Adrenal gland (tissue), 12 donors: ENCODE measurements around the gene TIGIT. TPM values are rescaled to one million over a fixed set of nuclear protein-coding genes. Genes with fewer than 3 reads are reported as not detected.

ENCODE experiments used
- DNase-seq, 7 donors: peaks; one replicate each; pipeline ENCODE4 v3.0.0-alpha.2; 2019 to 2020
- H3K27ac ChIP-seq, 5 donors: fragments of 200-600 bp; sonication (generic) in 4 of 5; 1 replicate in 3 of 5; 2 replicates in 2 of 5; pipeline versions ENCODE4 v1.5.1 to v1.8.0; 2016 to 2020; ENCODE audit warnings: mild to moderate bottlenecking in 1 of 5
- H3K27me3 ChIP-seq: fragments of 200-600 bp; 2 replicates; pipeline ENCODE4 v1.8.0; 2021
- H3K36me3 ChIP-seq, 2 donors: fragments of 200-600 bp; replicated peaks in 1 of 2; 1 replicate in 1 of 2; 2 replicates in 1 of 2; pipeline versions ENCODE4 v1.5.1 to v1.8.0; 2018 to 2022
- H3K4me1 ChIP-seq, 2 donors: fragments of 200-600 bp; replicated peaks in 1 of 2; 1 replicate in 1 of 2; 2 replicates in 1 of 2; pipeline versions ENCODE4 v1.5.1 to v1.8.0; 2018 to 2021
- H3K4me3 ChIP-seq, 4 donors: fragments of 200-600 bp; sonication (generic) in 3 of 4; one replicate each; pipeline ENCODE4 v1.5.1; 2016 to 2018
- H3K9me3 ChIP-seq, 3 donors: fragments of 200-600 bp; sonication (generic) in 1 of 3; replicated peaks in 1 of 3; 1 replicate in 2 of 3; 2 replicates in 1 of 3; pipeline versions ENCODE4 v1.5.1 to v1.8.0; 2016 to 2021
- POLR2A ChIP-seq, 2 donors: fragments of 450-650 bp; IDR thresholded peaks; one replicate each; pipeline ENCODE4 v1.6.1; 2017; ENCODE audit warnings: antibody characterized with exemption in 2 of 2, mild to moderate bottlenecking in 2 of 2, moderate library complexity in 1 of 2
- WGBS, 4 donors: extraction: QIAGEN DNeasy Blood & Tissue Kit in 2 of 4; methylation state at CpG; one replicate each; pipeline versions ENCODE4 v1.1.5 to v1.1.7; 2013 to 2017; 5-methylcytosine and 5-hydroxymethylcytosine counted together
- intact Hi-C, 2 donors: fragments of 100-400 bp; cut with DNase I; formaldehyde crosslinking; loops; one replicate each; pipeline versions ENCODE4 v1.14.1 to v1.15.0; 2022 to 2023
- polyA plus RNA-seq, 3 donors: library from polyadenylated mRNA; stranded (reverse); fragments of 200-250 nt in 2 of 3; fragments of 350-450 nt in 1 of 3; fragmentation: Illumina TruSeq in 1 of 3; extraction: RNeasy Lipid Tissue Mini Kit (QIAGEN cat#74804) in 1 of 3; gene quantifications; one replicate each; pipeline ENCODE4 v1.2.3, GENCODE V29; 2013 to 2014
- total RNA-seq, 9 donors: library from RNA; depleted of rRNA in 4 of 9; stranded (reverse); fragments of >200 nt in 4 of 9; fragments of 120-200 nt in 1 of 9; fragmentation: NEBNext Ultra II Directional in 1 of 9; extraction: Animal tissue kit (Norgen Biotek cat#: 25700) in 1 of 9; gene quantifications; one replicate each; pipeline versions ENCODE4 v1.1.0 to v1.2.4, GENCODE V29; 2013 to 2023
- TF ChIP-seq, protein P1 (sequence below), 6 experiments: fragments of 450-650 bp in 4 of 6; fragments of 200-600 bp in 2 of 6; sonication (generic) in 1 of 6; IDR thresholded peaks; 1 replicate in 5 of 6; 2 replicates in 1 of 6; pipeline versions ENCODE4 v1.5.1 to v1.8.0; 2016 to 2021; ENCODE audit warnings: antibody characterized with exemption in 6 of 6, mild to moderate bottlenecking in 2 of 6, moderate library complexity in 1 of 6
- donor health status: healthy with polysubstance abuse.
- donor health status: Bipolar disorder and iron deficiency.
- donor health status: DM: yes; HTN: yes; CAD: no.
- donor health status: DM: no; HTN: no; CAD: no.
- donor health status: DM: no; HTN: no; CAD: no.
- donor health status: DM: yes; HTN: yes; CAD: no.

The TIGIT gene
- total and polyA plus RNA-seq, 12 donors, result 0.05 to 0.61 (median 0.24) TPM; not detected in 3

GRCh38 chr3:114310695-114311094 is 16.9 kb downstream of the TIGIT start:
- H3K4me3 ChIP-seq, result no peak overlapping the region
- DNase-seq, result no peak
- no peaks in the 10 kb centered on the region for H3K27me3 ChIP-seq
- H3K4me1 ChIP-seq, result no peaks in the 10 kb centered on the region
- no peaks in the 10 kb centered on the region for H3K9me3 ChIP-seq
- WGBS, 4 donors, result 73 to 78% (median 74%) methylated on average over 2 of the region's 2 CpGs
- intact Hi-C loops, result no loop called here
- H3K36me3 ChIP-seq, result no peaks in the 10 kb centered on the region
- no peak overlapping the region for H3K27ac ChIP-seq
- TF ChIP-seq, protein P1, sequence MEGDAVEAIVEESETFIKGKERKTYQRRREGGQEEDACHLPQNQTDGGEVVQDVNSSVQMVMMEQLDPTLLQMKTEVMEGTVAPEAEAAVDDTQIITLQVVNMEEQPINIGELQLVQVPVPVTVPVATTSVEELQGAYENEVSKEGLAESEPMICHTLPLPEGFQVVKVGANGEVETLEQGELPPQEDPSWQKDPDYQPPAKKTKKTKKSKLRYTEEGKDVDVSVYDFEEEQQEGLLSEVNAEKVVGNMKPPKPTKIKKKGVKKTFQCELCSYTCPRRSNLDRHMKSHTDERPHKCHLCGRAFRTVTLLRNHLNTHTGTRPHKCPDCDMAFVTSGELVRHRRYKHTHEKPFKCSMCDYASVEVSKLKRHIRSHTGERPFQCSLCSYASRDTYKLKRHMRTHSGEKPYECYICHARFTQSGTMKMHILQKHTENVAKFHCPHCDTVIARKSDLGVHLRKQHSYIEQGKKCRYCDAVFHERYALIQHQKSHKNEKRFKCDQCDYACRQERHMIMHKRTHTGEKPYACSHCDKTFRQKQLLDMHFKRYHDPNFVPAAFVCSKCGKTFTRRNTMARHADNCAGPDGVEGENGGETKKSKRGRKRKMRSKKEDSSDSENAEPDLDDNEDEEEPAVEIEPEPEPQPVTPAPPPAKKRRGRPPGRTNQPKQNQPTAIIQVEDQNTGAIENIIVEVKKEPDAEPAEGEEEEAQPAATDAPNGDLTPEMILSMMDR (IDR thresholded peaks at IDR 0.05), result no peak
- TF ChIP-seq POLR2A (IDR thresholded peaks at IDR 0.05), result no peak

GRCh38 chr3:114313426-114313825 is 19.6 kb downstream of the TIGIT start:
- Histone ChIP-seq H3K27me3 (no peaks in the 10 kb centered on the region), H3K36me3 (no peaks in the 10 kb centered on the region), H3K9me3 (no peaks in the 10 kb centered on the region), H3K4me1 (no peaks in the 10 kb centered on the region), H3K4me3 (no peak overlapping the region), H3K27ac (no peak overlapping the region)
- WGBS, 4 donors, result 91 to 100% (median 95%) methylated on average over 2 of the region's 2 CpGs
- DNase-seq, result no peak
- TF ChIP-seq, protein P1 (IDR thresholded peaks at IDR 0.05), result no peak
- TF ChIP-seq POLR2A (IDR thresholded peaks at IDR 0.05), result no peak
- intact Hi-C loops, result no loop called here

DNA sequence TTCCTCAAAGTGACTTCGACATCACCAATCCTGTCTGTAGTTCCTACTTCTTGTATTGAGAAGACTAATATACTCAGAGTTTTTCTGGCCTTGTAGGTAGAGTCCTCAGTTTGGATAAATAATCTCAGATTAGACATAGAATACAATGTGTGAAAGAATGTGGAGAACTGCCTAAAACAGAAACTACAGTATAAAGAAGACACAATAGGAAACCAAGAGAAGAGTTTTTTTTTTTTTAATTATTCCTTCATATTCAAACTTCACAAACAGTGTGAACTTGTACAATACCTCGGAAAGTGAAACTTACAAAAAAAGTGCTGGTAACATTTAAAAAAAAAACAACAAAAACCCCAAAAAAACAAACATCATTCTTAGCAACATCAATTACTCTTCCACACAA is 20.5 kb downstream of the TIGIT start:
- no peak for DNase-seq
- H3K9me3 ChIP-seq, result no peaks in the 10 kb centered on the region
- H3K4me3 ChIP-seq, result no peak overlapping the region
- no peaks in the 10 kb centered on the region for H3K36me3 ChIP-seq
- 85 to 96% (median 95%) methylated on average over 2 of the region's 2 CpGs for WGBS, 4 donors
- TF ChIP-seq, protein P1 (IDR thresholded peaks at IDR 0.05), result no peak
- no peak for TF ChIP-seq POLR2A (IDR thresholded peaks at IDR 0.05)
- no peaks in the 10 kb centered on the region for H3K4me1 ChIP-seq
- intact Hi-C loops, result no loop called here
- no peaks in the 10 kb centered on the region for H3K27me3 ChIP-seq
- no peak overlapping the region for H3K27ac ChIP-seq

- no peak for DNase-seq
These were observed 24.5 kb downstream of the TIGIT start for GRCh38 chr3:114318295-114318694.

More at GRCh38 chr3:114318295-114318694, 24.5 kb downstream of the TIGIT start:
- H3K9me3 ChIP-seq, result no peaks in the 10 kb centered on the region
- no peak for TF ChIP-seq POLR2A (IDR thresholded peaks at IDR 0.05)
- TF ChIP-seq, protein P1 (IDR thresholded peaks at IDR 0.05), result no peak
- H3K4me1 ChIP-seq, result no peaks in the 10 kb centered on the region
- intact Hi-C loops, result no loop called here
- 82 to 91% (median 90%) methylated on average over 5 of the region's 5 CpGs for WGBS, 4 donors
- no peaks in the 10 kb centered on the region for H3K36me3 ChIP-seq
- no peak overlapping the region for H3K27ac ChIP-seq
- H3K4me3 ChIP-seq, result no peak overlapping the region
- no peaks in the 10 kb centered on the region for H3K27me3 ChIP-seq
